Activated CD4-positive, alpha-beta T cell treated with anti-CD3 and anti-CD28 coated beads, Interleukin-2, amount 50 U/mL, for 1 hour (primary cell): ENCODE data around the gene TMEM178B.
"Not testable (repeated sequence)": the region's sequence is repeated elsewhere in the genome, so short reads cannot be mapped to it uniquely, and the experiment has no call there.

Experiments
- DNase-seq: peaks from one replicate; pipeline ENCODE4 v3.0.0-alpha.2; 2020

The TMEM178B gene

DNA sequence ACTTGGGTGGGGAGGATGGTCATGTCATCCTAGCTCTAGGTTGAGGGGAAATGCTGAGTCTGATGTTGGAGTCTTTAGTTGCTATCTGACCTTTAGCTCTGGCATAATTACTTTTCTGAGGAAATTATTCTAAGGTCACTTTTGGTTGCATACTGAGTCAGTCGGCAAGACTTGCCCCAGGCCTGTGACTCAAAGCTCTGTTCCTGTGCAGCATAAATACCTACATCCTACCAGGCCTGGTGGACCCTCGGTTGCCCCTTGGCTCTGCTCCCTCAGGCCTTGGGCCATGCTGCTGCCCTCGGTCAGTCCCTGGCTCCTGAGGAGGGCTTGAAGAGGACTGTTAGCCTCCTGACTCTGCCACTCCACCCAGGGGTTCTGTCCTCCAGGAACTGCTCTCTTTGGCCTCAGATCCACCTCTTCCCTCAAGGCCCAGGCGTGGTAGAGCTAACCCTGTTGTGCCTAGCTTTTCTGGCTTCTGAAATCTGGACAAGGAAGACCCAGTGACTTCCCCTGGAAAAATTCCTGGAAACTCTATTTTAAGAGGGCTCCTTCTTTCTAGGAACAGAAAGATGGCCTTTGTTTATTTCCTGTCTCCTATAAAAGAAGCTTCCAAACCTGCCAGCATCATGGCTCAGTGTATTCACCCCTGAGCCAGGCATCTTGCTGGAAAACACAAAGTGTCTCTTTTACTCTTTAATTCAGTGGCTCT lies 71.2 kb downstream of the TMEM178B start:
- DNase-seq: no peak

DNA sequence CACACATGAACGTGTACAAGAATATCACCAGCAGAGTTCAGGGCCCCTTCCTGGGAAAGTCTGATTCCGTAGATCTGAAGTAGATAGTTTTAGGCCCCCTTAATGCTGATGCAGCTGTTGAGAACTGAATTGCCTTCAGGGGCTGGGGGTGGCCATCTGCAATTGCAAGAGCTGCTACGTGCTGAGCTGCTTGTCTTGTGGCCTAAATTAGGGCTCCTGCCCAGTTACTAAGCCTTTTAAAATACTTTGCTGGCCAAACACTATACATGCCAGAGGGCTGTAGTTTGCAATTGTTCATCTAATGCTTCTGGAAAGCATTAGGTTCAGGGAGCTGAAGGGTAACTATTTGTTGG lies 71.7 kb downstream of the TMEM178B start:
- DNase-seq: no peak

DNA sequence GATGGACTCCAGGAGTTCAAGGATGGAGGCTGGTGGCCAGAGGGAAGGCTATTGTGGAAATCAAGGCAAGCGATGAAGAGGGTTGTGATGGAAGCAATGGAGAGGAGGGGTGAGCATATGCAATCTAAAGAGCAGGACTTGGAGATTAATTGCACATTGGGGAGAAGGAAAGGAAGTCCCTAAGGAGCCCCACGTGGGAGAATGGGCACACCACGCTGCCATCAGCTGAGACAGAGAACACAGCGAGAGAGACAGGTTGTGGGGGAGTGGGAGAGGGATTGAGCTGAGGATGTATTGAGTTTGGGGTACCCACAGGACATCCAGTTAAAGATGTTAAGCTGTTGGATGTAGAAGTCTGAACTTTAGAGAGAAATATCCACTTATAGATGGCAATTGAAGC lies 73.6 kb downstream of the TMEM178B start:
- DNase-seq: no peak

DNA sequence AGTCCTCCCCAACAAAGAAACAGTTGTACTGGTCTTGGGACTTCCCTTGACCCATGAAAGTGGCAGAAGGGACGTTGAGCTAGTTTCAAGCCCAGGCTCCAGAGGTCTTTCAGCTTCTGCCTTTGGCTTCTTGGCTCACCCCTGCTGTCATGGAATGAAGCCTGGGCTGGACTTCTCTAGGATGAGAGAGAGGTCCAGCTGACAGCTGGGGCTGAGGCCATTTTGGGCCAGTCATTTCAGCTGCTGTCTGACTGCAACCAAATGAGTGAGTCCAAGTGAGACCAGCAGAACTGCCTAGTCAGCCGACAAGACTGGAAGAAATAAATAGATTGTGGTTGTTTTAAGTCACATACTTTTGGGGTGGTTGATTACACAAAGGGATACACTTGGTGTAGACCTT lies 76.6 kb downstream of the TMEM178B start:
- no peak for DNase-seq

DNA sequence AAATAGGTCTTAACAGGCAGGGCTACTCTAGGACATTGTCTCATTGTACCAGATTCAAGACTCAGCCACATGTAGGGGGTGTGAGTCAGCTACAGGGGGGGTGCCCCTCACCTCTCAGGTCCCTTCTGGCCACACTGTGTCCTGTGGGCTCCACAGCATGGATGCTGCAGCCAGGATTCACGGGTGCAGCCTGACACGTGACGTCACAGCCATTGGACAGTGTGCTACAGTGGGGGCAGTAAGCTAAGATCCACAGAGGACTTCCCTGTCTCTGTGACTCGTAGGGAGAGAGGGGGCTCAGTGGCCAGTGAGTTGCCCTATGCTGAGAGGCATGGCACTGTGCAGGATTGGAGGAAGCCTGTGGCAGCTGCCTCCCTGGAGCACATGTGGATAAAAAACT lies 77.9 kb downstream of the TMEM178B start:
- DNase-seq: no peak

DNA sequence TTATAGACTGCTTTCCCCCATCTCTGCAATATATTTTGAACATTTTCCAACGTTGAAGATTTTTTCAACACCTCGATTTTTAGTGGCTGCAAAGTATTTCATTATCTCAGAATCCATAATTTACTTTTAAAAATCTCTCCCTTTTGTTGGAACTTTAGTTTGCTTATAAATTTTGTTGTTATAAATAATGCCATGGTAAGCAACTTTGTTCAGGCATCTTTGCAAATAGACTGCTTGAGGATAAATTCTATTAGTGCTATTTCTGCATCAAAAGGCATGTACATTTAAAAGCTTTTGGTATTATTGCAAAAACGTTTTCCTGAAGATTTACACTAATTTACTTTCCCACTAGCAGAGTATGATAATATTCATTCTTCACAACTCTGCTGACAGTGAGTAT lies 79.4 kb downstream of the TMEM178B start:
- DNase-seq: no peak

DNA sequence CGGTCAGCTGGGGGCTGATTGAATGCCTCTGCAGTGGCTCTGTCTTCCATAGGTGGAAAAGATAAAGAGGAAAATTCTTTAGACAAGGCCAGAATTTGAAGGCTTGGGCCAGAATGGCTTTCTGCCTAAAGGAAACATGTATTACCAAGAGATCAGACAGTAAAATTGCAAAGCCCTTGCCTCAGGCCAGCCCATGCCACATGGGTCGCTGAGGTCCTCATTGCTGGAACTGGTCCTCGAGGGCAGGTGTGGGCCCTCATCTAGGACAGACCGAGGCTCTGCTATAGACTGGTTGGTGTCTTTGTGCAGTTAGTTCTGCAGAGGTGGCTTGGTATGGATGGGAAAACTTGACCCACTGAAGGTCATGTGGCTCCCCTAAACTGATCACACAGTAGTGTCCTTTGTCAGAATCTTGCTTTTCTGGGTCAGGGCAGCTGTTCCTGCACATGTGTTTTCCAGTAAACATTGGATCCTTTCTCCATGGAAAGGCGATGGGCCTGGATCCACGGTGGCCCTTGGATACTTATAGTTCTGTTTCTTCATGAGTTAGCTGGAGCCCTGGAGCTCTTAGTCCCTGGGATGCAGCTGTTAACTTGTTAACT lies 80.4 kb downstream of the TMEM178B start:
- DNase-seq: no peak

DNA sequence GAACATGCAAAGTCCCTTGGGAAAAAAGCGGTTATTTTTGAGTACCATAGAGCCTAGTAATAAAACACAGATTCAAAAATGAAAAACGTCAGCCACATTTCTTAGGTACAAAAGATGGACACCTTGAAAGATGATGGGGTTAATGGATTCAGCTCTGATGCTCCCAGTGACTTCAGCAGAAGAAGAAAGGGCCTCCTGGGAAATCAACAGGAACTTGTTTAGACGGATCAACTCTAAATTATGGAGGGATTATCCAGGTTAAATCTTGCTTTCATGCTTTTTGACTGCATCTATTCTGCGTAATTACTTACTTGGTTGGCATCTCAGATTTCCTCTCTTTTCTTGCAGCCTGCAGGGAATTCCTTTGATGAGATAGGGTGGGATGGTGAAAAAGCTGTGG lies 82.5 kb downstream of the TMEM178B start:
- no peak for DNase-seq

DNA sequence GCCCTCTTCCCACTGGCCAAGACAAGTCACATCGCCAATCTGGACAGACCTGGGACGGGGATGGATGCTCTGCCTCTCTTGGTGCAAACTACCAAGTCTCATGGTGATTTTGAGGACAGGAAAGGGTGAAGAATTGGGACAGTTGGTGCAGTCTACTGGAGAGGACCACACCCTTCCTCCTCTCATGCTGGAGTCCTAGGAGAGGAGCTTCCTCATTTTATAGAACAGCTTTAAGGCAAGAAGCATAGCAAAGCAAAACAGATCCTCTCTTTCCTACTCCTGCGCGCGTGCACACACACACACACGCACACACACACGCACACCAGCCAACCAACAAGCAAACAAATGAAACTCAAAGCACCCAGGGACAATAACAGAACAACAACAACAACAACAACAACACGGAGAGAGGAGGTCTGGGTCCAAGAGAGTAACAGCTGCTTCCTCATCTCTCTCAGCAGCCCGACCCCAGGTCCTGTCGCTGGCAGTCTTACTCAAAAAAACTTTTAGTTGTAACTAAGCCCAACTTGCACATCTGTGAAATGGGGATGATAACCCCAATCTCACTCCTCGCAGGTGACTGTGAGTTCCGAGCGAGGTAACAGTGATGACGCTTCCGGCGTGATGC lies 83.4 kb downstream of the TMEM178B start:
- DNase-seq: no peak

DNA sequence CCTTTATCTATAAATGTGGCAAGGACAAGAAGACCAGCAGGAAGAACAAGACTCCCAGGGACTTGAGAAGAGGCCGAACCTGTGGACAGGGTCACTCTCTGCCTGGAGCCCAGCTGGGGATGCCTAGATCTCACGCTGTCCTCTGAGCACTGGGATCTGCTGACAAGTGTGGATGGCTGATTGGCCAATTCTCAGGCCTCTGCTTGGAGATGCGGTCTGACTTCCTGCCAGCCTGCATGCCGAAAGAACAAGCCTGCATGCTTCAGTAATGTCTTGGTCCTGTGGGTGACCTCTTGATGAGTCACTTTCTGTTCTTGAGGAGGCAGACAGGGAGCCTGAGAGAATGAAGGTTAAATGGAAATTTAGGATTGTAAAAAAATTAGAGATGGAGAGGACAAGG lies 84.7 kb downstream of the TMEM178B start:
- DNase-seq: no peak

DNA sequence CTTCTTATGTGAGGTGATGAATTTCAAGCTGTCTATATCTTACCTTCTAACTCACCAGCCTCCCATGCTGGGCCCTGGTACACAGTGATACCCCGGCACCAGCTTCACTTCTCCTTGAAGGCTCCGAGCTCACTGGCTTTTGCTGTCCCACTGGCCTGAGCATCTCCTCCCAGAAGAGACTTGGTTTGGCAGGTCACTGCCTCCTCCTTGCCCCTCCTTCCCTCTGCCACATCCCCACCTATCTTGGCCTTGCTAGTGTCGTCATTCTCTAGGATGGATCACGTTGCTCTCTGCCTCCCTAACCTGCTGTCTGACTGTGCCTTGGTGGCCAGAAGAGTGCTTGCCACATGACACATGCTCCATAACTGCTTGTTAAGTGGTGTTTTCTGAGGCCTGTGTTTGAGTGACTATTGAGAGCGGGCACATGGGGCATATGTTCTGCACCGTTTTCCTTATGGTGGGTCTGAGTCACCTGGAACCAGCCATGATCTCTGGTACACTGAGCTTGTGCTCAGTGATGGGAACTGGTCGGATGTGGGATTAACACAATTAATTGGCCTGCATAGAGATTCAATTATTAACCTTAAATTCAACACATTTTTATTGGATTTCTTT lies 86.5 kb downstream of the TMEM178B start:
- DNase-seq: no peak

DNA sequence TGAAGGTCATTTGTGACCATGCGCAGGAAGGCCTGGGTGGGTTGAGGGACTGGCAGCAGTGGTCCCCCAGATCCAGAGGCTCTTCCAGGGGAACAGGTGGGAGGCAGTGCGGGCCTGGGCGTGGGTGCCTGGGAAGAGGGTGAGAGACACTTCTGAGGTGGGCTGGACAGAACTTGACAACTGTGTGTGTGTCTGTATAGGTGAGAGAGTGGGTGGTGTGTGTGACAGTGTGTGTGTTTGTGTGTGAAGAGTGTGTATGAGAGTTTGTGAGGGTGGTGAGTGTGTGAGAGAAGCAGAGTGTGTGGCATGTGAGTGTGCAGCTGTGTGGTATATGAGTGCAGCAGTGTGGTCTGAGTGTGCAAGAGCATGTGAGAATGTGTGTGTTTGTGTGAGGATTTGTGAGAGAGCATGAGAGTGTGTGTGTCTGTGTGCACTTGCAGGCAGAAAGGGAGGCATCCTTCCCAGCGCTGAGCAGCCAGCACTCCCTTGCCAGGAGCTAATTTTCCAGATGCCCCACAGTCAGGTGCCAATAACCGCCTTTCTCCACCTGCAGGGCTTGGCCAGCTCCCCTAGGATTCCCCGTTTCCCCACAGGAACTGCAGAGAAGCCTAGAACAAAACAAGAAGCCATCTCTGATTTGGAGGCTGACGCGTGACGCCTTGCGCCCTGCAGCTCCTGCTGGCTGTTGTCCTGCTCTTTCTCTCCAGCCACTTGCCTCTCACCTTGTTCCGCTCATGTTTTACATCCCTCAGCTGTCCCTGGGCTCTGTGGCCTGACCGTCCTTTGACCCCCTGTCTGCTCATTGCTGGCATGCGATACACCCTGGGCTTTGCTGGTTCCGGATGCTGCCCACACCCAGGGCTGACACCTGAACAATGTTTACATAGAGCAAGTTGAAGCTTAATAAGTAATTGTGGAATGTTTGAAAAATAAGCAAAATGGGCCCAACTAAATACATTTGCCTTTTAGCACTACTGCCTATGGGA lies 88.0 kb downstream of the TMEM178B start:
- DNase-seq: no peak

DNA sequence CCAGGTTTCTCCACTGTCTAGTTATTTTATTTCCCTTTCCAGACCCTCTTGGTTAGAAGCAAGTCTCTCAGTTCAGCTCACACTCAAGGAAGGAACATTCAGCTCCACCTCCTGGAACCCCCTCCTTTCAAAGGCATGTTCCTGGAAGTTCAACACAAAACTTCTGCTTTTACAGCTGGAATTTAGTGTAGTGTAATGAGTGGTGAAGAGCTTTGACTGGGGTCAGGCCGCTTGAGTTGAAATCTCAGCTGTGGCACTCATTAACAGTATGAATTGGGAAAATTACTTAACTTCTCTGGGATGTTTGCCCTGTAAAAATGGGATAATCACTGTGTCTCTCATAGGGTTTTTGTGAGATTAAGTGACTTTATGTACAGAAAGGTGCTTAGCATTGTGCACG lies 91.7 kb downstream of the TMEM178B start:
- DNase-seq: no peak

DNA sequence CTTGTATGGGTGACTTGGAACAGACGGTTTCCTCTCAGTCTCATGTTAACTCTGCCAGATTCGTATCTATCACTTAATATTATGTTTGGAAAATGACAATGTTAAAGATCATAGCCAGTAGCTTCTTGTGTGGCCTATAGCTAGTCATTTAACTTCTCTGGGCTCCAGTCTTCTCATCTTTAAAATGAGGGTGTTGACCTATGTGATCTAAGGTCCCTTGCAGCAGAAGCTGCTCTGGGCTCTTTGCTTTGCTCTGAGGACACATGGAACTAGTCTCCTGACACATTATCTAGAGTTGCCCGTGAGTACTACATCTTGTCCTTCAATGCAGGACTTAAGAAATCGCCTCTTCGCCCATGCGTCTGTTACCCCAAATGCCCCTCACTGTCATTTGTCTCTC lies 93.1 kb downstream of the TMEM178B start:
- no peak for DNase-seq

DNA sequence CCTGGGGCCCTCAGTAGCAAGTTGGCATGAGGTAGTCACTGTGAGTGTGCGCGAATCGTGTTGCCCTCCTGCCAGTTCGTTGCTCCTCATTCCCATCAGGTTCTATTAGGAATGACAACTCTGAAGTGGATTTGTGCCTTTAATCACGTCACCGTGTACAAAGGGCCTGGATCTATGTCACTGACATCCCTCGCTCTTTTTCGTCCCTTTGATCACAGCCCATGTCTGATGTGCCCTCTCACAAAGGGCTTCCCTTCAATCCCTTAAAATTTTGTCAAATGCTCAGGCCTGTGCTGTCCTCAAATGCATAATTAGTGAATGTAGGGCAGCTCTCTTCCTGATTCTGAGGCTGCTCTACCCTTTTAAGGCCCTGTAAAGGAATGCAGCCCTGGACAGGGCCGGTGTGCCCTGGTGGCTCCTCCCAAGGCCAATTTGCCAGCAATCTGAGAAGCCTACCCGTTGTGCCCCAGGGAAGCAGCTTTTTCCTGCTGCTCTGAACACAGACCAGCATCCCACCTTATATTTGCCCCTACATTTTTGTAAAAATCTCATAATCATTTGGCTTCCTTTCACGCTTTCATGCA lies 93.6 kb downstream of the TMEM178B start:
- no peak for DNase-seq

DNA sequence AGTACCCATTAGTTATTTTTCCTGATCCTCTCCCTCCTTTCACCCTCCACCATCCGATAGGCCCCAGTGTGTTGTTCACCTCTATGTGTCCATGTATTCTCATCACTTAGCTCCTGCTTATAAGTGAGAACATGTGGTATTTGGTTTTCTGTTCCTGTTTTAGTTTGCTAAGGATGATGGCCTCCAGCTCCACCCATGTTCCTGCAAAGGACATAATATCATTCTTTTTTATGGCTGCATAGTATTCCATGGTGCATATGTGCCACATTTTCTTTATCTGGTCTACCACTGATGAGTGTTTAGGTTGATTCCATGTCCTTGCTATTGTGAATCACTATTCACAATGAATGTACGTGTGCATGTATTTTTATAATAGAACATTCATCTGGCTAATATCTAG lies 95.3 kb downstream of the TMEM178B start:
- DNase-seq: not testable (repeated sequence)

DNA sequence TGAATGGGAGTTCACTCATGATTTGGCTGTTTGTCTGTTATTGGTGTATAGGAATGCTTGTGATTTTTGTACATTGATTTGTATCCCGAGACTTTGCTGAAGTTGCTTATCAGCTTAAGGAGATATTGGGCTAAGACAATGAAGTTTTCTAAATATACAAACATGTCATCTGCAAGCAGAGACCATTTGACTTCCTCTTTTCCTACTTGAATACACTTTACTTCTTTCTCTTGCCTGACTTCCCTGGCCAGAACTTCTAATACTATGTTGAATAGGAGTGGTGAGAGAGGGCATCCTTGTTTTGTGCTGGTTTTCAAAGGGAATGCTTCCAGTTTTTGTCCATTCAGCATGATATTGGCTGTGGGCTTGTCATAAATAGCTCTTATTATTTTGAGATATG lies 101.9 kb downstream of the TMEM178B start:
- DNase-seq: not testable (repeated sequence)

DNA sequence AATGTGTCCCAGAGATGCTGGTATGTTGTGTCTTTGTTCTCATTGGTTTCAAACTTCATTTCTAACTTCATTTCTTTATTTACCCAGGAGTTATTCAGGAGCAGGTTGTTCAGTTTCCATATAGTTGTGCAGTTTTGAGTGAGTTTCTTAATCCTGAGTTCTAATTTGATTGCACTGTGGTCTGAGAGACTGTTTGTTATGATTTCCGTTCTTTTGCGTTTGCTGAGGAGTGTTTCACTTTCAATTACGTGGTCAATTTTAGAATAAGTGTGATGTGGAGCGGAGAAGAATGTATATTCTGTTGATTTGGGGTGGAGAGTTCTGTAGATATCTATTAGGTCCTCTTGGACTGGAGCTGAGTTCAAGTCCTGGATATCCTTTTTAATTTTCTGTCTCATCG lies 103.3 kb downstream of the TMEM178B start:
- not testable (repeated sequence) for DNase-seq

DNA sequence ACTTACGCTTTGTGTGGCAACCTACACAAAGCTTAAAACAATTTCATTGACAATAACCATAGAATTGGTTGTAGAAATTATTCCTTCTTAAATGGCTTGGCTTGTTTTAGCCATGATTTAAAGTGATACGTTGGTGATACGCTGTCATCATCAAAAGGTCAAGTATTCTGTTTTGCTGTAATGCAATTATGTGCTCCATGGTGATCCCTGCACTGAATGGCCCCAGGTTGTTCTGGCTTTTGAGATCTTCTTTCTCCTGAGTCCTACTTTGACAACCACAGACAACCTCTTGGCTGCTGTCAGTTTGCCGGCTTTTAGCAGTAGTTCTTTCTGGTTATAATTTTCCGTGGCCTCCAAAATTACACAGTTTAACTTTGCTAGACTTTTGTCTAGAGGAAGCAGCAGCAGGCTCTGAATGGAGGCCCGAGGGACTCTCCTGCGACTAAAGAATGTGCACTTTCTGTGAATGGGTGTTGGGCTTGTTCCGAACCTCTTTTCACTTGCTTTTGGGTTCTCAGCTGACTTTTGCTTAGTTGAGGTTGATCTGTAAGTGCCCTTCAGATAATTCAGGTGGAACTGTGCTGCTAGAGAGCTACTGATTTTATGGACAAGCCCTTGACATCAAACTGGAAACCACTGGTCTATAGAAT lies 104.7 kb downstream of the TMEM178B start:
- no peak for DNase-seq

DNA sequence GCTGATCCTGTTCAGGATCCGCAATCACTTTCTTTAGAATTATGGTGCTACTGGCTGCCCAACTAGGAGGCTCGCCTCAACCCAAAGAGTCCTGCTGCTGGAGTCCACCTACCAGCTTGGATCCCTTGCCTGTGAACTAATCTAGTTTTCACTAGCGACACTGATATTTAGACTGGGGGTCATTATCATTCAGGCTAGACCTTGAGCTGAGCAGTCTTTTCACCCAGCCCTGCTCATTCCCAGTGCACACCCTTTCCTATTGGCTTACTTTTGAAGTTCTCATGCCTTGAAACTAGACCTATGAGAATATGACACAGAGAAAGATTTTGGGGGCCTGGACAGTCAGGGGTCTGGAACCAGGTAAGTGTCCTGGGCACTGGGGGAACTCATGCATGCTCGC lies 107.9 kb downstream of the TMEM178B start:
- no peak for DNase-seq

DNA sequence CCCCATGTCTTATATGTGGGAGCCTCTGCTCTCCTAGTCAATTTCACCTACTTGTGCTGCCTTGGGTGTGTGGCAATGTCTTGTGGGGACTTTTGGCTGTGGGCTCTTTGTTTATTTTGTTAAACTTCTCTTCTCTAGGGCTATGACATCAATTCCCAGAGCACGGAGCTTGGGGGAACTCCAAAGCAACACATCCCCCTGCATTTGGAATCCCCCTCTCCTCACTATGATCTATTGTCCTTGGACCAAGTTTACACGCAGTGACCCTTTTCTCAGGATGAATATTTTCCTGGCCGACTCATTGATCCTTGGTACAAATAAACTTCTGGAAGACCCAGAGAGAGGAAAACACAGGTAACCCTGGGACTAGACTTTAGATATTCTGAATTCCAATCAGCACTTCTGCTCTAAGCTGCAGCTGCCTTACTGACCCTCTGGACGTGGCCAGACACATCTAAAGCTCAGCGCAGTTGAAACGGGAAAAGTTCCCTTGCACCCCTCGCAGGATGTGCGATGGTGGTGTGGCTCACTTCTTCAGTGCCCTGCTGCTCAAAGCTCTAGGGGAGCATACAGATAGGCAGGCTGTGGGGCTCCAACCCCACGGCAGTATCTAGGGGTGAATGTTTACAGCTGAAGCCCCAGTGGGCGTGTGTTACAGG lies 110.8 kb downstream of the TMEM178B start:
- DNase-seq: no peak
